Mesendoderm (in vitro differentiated cells): Measurements from ENCODE around the gene CALML3.

Experiments used
- DNase-seq: peaks from one replicate; pipeline ENCODE4 v3.0.0; 2013
- H2AK5ac ChIP-seq: 2 replicates; pipeline ENCODE4 v1.6.1; 2013; ENCODE audit warnings: low read length, inconsistent platforms
- H2BK120ac ChIP-seq: 2 replicates; pipeline ENCODE4 v1.6.1; 2013; ENCODE audit warnings: low read depth, mild to moderate bottlenecking, low read length, moderate library complexity, mixed read lengths
- H2BK15ac ChIP-seq: replicated peaks from 2 replicates; pipeline ENCODE4 v1.6.1; 2013; ENCODE audit warnings: low read depth, mild to moderate bottlenecking, moderate library complexity
- H2BK5ac ChIP-seq: 2 replicates; pipeline ENCODE4 v1.6.1; 2013; ENCODE audit warnings: low read length, inconsistent platforms
- H3K18ac ChIP-seq: 2 replicates; pipeline ENCODE4 v1.6.1; 2013; ENCODE audit warnings: mild to moderate bottlenecking, low read length, mixed read lengths
- H3K23ac ChIP-seq: one replicate; pipeline ENCODE4 v1.6.1; 2013; ENCODE audit warnings: low read length
- H3K27ac ChIP-seq: 2 replicates; pipeline ENCODE4 v1.5.1; 2013; ENCODE audit warnings: low read depth, mild to moderate bottlenecking, inconsistent platforms, low read length, moderate library complexity
- H3K27me3 ChIP-seq: 2 replicates; pipeline ENCODE4 v1.6.1; 2013; ENCODE audit warnings: low read length, control low read depth, mild to moderate bottlenecking, inconsistent platforms; ENCODE audit not compliant: insufficient read depth, poor library complexity
- H3K36me3 ChIP-seq: 2 replicates; pipeline ENCODE4 v1.6.1; 2013; ENCODE audit warnings: low read length, inconsistent platforms; ENCODE audit not compliant: control insufficient read depth, insufficient read depth
- H3K4ac ChIP-seq: one replicate; pipeline ENCODE4 v1.6.1; 2013; ENCODE audit warnings: low read depth, mild to moderate bottlenecking, low read length, moderate library complexity
- H3K4me1 ChIP-seq: 2 replicates; pipeline ENCODE4 v1.6.1; 2013; ENCODE audit warnings: low read depth, low read length, inconsistent platforms; ENCODE audit not compliant: control insufficient read depth
- H3K4me2 ChIP-seq: 2 replicates; pipeline ENCODE4 v1.6.1; 2013; ENCODE audit warnings: low read length
- H3K4me3 ChIP-seq: 2 replicates; pipeline ENCODE4 v1.5.1; 2013; ENCODE audit warnings: mild to moderate bottlenecking, low read length
- H3K56ac ChIP-seq: one replicate; pipeline ENCODE4 v1.6.1; 2013; ENCODE audit warnings: low read length
- H3K79me1 ChIP-seq: 2 replicates; pipeline ENCODE4 v1.6.1; 2013; ENCODE audit warnings: low read length, inconsistent platforms
- H3K79me2 ChIP-seq: 2 replicates; pipeline ENCODE4 v1.6.1; 2013; ENCODE audit warnings: mild to moderate bottlenecking, low read length; ENCODE audit not compliant: control insufficient read depth, insufficient read depth
- H3K9ac ChIP-seq: 2 replicates; pipeline ENCODE4 v1.6.1; 2013; ENCODE audit warnings: low read length, inconsistent platforms
- H4K5ac ChIP-seq: one replicate; pipeline ENCODE4 v1.6.1; 2013; ENCODE audit warnings: low read length
- H4K8ac ChIP-seq: one replicate; pipeline ENCODE4 v1.6.1; 2013; ENCODE audit warnings: low read depth, mild to moderate bottlenecking, control low read depth, low read length, moderate library complexity
- WGBS: extraction: QIAGEN DNeasy Blood & Tissue Kit; methylation state at CpG from one replicate; pipeline ENCODE4 v1.1.7; 2013; ENCODE audit warnings: low lambda C conversion rate, missing lambda C conversion rate; ENCODE audit not compliant: insufficient coverage; ENCODE audit errors: extremely low coverage; 5-methylcytosine and 5-hydroxymethylcytosine counted together

CALML3 gene

DNA sequence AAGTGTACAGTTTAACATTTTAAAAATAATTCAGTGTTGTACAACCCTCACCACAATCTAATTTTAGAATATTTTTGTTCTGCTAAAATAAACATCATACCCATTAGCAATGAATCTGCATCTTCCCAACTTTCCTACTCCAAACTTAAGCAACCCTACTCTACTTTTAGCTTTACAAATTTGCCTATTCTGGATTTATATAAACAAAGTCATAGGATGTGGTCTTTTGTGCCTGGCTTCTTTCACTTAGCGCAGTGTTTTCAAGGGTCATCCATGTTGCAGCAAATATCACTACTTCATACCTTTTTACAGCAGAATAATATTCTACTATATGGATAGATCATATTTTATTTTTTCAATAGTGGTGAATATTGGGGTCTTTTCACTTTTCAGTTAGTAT is 18.9 kb downstream of the CALML3 start:
- Histone ChIP-seq H3K9ac (no peak overlapping the region), H3K79me2 (no peaks in the 10 kb centered on the region), H3K27me3 (no peaks in the 10 kb centered on the region), H2BK5ac (no peak overlapping the region), H2BK15ac (no peak overlapping the region), H3K4me2 (no peak overlapping the region), H3K4me1 (no peaks in the 10 kb centered on the region), H3K4me3 (no peak overlapping the region), H3K18ac (no peak overlapping the region), H2AK5ac (no peak overlapping the region), H3K79me1 (no peaks in the 10 kb centered on the region), H3K36me3 (no peaks in the 10 kb centered on the region), H3K23ac (no peak overlapping the region), H3K4ac (no peak overlapping the region), H2BK120ac (no peak overlapping the region), H4K8ac (no peak overlapping the region), H3K56ac (no peak overlapping the region), H4K5ac (no peak overlapping the region), H3K27ac (no peak overlapping the region)
- WGBS = no CpG with 5 or more reads among the region's 1 CpG
- no peak for DNase-seq

DNA sequence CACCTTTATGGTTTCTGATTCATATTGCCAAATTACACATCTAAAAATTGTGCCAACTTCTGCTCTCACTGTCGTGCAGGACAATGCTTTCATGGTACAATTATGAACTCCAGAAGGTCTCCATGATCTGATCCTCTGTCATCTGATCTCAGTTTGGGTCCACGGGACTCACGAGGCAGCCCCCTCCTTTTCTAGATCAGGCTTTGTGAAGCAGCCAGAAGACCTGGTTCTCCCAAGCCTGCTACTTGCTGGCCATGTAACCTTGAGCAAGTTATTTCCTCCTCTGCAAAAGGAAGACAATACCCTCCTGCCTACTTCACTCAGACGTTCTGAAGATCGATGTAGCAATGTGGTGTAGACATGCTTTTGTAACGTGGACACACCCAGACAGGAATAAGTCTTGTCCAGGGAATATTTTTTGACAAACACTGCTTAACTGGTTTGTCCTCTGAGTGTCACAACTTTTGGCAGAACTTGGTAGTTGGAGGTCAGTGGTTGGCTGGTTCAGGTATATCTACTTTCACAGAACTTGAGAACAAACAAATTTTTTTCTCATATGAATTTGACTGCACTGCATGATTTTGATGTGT is 19.6 kb downstream of the CALML3 start:
- no peak for DNase-seq
- Histone ChIP-seq H3K79me1 (no peaks in the 10 kb centered on the region), H3K4me3 (no peak overlapping the region), H3K36me3 (no peaks in the 10 kb centered on the region), H2BK5ac (no peak overlapping the region), H4K8ac (no peak overlapping the region), H3K27ac (no peak overlapping the region), H3K18ac (no peak overlapping the region), H3K27me3 (no peaks in the 10 kb centered on the region), H3K79me2 (no peaks in the 10 kb centered on the region), H2BK120ac (no peak overlapping the region), H3K9ac (no peak overlapping the region), H2BK15ac (no peak overlapping the region), H2AK5ac (no peak overlapping the region), H3K23ac (no peak overlapping the region), H3K4me1 (no peaks in the 10 kb centered on the region), H3K56ac (no peak overlapping the region), H3K4ac (no peak overlapping the region), H3K4me2 (no peak overlapping the region), H4K5ac (no peak overlapping the region)
- no CpG with 5 or more reads among the region's 6 CpGs for WGBS

DNA sequence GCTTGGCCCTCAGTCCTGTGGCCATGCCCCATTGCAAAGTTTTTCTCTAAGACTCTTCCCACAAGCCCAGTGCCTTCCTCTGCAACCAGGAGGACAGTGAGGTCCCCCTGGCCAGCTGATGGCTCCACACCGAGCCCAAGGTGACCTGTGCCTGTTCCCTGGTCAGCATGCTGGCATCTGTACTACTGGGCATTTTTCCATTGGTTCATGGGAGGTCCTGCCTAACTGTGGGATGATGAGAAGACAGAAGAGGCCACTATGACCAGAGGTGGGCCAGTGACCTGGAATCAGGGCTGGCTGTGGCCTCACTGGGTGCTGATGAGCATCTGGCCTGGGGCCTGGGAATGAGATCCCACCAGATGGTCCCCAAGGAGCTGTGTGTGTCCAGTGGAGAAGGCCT is 20.2 kb downstream of the CALML3 start:
- Histone ChIP-seq H2BK5ac (no peak overlapping the region), H3K4me1 (no peaks in the 10 kb centered on the region), H3K56ac (no peak overlapping the region), H2AK5ac (no peak overlapping the region), H2BK15ac (no peak overlapping the region), H3K36me3 (no peaks in the 10 kb centered on the region), H3K4me2 (no peak overlapping the region), H3K79me1 (no peaks in the 10 kb centered on the region), H3K27me3 (no peaks in the 10 kb centered on the region), H3K4ac (no peak overlapping the region), H3K79me2 (no peaks in the 10 kb centered on the region), H2BK120ac (no peak overlapping the region), H3K23ac (no peak overlapping the region), H4K8ac (no peak overlapping the region), H3K9ac (no peak overlapping the region), H3K4me3 (no peak overlapping the region), H3K27ac (no peak overlapping the region), H4K5ac (no peak overlapping the region), H3K18ac (no peak overlapping the region)
- WGBS = no CpG with 5 or more reads among the region's 1 CpG
- DNase-seq = no peak

DNA sequence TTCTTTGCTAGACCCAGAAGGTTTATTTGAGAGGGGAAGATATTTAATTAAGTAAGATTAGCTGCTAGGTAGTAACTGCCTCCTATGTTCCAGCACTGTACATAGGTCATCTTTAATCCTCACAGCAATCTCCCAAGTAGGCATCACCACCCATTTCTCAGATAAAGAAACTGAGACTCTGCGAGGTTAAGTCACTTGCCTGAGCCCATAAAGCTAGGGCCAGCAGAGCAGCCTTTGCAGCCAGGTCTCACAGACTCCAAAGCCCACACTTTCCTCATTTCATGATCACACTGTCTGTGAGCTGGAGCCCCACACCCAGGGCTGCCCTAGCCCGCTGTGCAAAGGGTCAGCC is 20.6 kb downstream of the CALML3 start:
- no peaks in the 10 kb centered on the region for H3K4me1 ChIP-seq
- H3K23ac ChIP-seq = no peak overlapping the region
- no peak overlapping the region for H3K4ac ChIP-seq
- no peak overlapping the region for H3K18ac ChIP-seq
- H2BK120ac ChIP-seq = no peak overlapping the region
- no peak overlapping the region for H2AK5ac ChIP-seq
- H3K36me3 ChIP-seq = no peaks in the 10 kb centered on the region
- no peaks in the 10 kb centered on the region for H3K79me2 ChIP-seq
- no peak overlapping the region for H4K8ac ChIP-seq
- no peak overlapping the region for H2BK5ac ChIP-seq
- no peaks in the 10 kb centered on the region for H3K79me1 ChIP-seq
- no CpG with 5 or more reads among the region's 2 CpGs for WGBS
- no peak overlapping the region for H3K27ac ChIP-seq
- no peak overlapping the region for H4K5ac ChIP-seq
- H3K4me2 ChIP-seq = no peak overlapping the region
- DNase-seq = no peak
- H3K56ac ChIP-seq = no peak overlapping the region
- no peaks in the 10 kb centered on the region for H3K27me3 ChIP-seq
- no peak overlapping the region for H3K9ac ChIP-seq
- H2BK15ac ChIP-seq = no peak overlapping the region
- no peak overlapping the region for H3K4me3 ChIP-seq

DNA sequence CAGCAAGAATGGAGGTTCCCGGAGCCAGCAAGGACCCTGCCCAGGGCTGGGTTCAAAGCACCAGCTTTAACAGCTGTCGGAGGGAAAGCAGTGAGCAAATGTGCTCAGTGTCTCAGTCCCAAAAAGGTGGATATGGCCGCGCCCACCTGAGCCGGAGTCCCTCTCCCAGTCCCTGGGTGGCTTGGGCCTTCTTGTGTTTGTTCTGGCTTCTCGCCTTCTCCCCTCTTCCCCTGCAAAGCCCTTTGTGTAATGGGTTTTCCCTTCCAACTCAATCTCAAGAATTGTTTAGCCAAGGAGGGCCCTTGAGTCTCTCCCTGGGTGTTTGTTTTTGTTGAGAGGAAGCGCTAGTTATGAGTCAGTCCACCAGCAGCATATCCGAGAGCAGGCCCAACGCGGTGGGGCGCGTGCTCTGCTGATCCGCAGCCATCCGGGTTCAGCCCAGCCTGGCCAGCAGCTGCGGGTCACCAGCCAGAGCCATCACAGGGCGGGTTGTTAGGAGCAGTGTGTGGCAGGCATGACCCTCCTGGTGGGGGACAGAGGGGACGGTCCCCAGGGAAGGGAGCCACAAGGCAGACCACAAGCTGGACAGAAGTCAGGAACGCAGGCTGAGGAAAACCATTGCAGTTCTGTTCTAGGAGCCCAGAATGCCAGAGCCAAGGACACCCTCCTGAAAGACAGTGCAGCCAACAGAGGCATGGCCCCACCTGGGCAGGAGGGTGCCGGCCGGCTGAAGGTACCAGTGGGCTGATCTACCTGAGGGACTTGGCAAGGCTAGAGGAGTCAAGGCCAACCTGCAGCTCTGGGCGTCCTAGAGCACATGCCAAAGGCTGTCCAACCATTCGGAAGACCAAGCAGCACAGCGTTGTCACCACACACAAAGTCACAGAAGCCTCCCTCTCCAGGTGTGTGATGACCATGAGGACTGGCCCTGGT is 21.3 kb downstream of the CALML3 start:
- no peak overlapping the region for H2BK5ac ChIP-seq
- no peaks in the 10 kb centered on the region for H3K4me1 ChIP-seq
- no peak overlapping the region for H3K56ac ChIP-seq
- no peak for DNase-seq
- H3K79me1 ChIP-seq = no peaks in the 10 kb centered on the region
- no peak overlapping the region for H4K8ac ChIP-seq
- H3K4ac ChIP-seq = no peak overlapping the region
- no peak overlapping the region for H2BK15ac ChIP-seq
- H3K4me3 ChIP-seq = no peak overlapping the region
- H2BK120ac ChIP-seq = no peak overlapping the region
- H3K18ac ChIP-seq = no peak overlapping the region
- H3K27me3 ChIP-seq = no peaks in the 10 kb centered on the region
- no peak overlapping the region for H3K4me2 ChIP-seq
- no peak overlapping the region for H3K9ac ChIP-seq
- H2AK5ac ChIP-seq = no peak overlapping the region
- no peak overlapping the region for H4K5ac ChIP-seq
- WGBS = no CpG with 5 or more reads among the region's 23 CpGs
- no peak overlapping the region for H3K27ac ChIP-seq
- H3K79me2 ChIP-seq = no peaks in the 10 kb centered on the region
- H3K23ac ChIP-seq = peak overlapping the region; percentile 81
- H3K36me3 ChIP-seq = no peaks in the 10 kb centered on the region
